ENCODE results near the gene TRERF1.

Gene TRERF1

DNA sequence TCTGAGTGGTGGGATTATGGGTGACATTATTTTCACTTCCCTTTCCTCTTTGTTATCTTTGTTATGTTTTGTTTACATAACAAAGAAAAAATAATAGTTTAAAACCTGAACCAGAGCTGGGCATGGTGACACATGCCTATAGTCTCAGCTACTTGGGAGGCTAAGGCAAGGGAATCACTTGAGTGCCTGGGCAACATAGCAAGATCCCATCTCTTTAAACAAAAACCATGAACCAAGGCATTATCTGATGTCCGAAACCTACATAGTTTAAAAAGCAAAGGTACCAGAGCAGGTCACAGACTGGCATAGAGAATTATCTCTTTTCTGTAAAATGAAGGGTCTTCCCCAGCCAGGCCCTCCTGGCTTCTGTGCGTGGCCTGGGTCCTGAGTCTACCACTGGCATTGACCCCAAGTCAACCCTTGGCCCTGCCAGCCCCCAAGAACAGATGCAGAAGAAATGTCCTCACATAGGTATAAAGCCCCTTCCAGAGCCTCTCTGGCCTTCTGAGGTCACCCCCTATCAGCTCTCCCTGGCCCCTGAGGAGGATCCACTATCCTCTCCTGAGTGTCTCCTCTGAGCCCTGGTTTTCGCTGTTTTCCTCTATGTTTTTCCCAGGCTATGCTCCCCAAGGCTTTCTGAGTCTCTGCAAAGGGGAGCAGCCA is 81.3 kb downstream of the TRERF1 start:
- DNase-seq (ENCODE audit: low read depth): no peak
- no peak overlapping the region for H3K4me3 ChIP-seq (ENCODE audit: low read depth, low read length)
- TF ChIP-seq CTCF (conservative IDR thresholded peaks at IDR 0.05; ENCODE audit: low read depth, low read length): no peak

DNA sequence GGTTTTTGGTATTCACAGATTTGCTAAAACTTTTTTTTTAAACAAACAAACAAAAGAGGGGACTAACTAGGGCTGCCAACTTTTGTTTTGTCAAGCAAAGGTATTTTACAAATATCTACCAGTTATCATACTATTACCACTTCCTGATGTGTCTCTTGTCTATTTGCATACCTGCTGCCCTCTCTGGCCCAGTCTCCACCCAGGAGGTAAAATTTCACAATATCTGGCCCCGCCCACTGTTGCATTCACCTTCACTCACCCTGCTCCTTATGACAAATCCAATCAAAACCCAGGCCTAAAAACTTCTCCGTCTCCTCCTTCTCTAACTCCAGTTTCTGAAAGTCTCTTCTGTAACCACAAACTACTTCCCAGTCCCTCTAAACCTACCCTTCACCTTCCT is 82.2 kb downstream of the TRERF1 start:
- TF ChIP-seq CTCF (conservative IDR thresholded peaks at IDR 0.05; ENCODE audit: low read depth, low read length): no peak
- DNase-seq (ENCODE audit: low read depth): no peak
- H3K4me3 ChIP-seq (ENCODE audit: low read depth, low read length): no peak overlapping the region

- no peak overlapping the region for H3K4me3 ChIP-seq (ENCODE audit: low read depth, low read length)
- TF ChIP-seq CTCF (conservative IDR thresholded peaks at IDR 0.05; ENCODE audit: low read depth, low read length): no peak
- no peak for DNase-seq (ENCODE audit: low read depth)
These were observed 83.5 kb downstream of the TRERF1 start for GRCh38 chr6:42368181-42368580.

GRCh38 chr6:42367353-42368011 is 84.2 kb downstream of the TRERF1 start:
- peak; percentile 29 for DNase-seq (ENCODE audit: low read depth)
- H3K4me3 ChIP-seq (ENCODE audit: low read depth, low read length): no peak overlapping the region
- no peak for TF ChIP-seq CTCF (conservative IDR thresholded peaks at IDR 0.05; ENCODE audit: low read depth, low read length)

DNA sequence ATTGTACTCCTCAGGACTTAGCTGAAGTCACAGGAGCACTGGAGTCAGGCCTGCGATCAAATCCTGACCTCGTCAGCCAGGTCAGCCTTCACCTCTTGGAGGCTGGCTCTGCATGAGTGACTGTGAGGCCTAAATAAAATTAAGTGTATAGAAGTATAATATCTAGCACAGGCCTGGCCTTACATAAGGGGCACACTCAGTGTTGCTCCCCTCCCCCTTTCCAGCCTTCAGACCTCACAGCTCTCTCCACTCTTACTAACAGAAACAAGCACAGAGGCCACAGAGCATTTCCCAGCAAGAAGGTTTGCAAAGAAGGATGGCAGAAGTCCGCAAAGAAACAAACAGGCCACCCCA is 84.8 kb downstream of the TRERF1 start:
- DNase-seq (ENCODE audit: low read depth): no peak
- no peak overlapping the region for H3K4me3 ChIP-seq (ENCODE audit: low read depth, low read length)
- no peak for TF ChIP-seq CTCF (conservative IDR thresholded peaks at IDR 0.05; ENCODE audit: low read depth, low read length)

- TF ChIP-seq CTCF (conservative IDR thresholded peaks at IDR 0.05; ENCODE audit: low read depth, low read length): no peak
- H3K4me3 ChIP-seq (ENCODE audit: low read depth, low read length): no peak overlapping the region
- no peak for DNase-seq (ENCODE audit: low read depth)
These were observed 85.6 kb downstream of the TRERF1 start for GRCh38 chr6:42366011-42366705.

All from choroid plexus epithelial cell (primary cell).